Left hindlimb (tissue), 1 donor: Measurements from ENCODE around the gene PAQR5.
"Not testable (repeated sequence)": the region's sequence is repeated elsewhere in the genome, so short reads cannot be mapped to it uniquely, and the experiment has no call there.

Experiments used
- DNase-seq: peaks from one replicate; pipeline ENCODE4 v3.0.0-alpha.2; 2018

The PAQR5 gene

DNA sequence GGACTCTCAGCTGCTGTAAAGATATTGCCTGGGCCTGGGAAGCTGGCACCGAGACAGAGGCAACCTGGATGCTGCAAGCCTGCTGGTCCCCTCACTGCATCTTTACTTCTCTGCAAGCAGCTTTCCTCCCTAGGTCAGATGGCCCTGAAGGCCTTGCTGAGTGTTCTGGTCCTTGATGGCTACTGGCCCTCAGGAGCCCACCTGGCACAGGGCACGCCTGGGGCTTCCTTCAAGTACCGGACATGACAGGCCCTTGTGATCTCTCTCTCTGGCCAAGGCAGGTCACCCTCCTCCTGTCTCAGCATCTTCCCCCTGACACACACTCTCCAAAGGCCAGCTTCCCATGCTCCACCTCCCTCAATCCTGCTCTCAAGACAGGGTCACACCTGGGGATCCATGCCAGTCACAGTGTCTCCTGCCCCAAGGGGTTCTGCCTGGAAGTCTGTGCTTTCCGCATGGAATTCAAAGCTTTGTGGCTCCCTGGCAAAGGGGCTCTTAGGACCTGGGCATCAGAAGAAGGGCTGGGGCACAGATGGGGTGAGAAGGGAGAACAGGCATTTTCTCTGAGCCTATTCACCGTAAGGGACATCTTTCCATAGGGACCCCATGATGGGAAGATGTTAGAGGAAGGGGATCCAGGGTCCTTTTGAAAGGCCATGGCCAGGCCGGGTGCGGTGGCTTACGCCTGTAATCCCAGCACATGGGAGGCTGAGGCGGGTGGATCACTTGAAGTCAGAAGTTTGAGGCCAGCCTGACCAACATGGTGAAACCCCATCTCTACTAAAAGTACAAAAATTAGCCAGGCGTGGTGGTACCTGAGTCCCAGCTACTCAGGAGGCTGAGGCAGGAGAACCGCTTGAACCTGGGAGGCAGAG lies 4.7 kb upstream of the PAQR5 start:
- no peak for DNase-seq

GRCh38 chr15:69296606-69297005 lies 2.1 kb upstream of the PAQR5 start:
- DNase-seq = no peak

DNA sequence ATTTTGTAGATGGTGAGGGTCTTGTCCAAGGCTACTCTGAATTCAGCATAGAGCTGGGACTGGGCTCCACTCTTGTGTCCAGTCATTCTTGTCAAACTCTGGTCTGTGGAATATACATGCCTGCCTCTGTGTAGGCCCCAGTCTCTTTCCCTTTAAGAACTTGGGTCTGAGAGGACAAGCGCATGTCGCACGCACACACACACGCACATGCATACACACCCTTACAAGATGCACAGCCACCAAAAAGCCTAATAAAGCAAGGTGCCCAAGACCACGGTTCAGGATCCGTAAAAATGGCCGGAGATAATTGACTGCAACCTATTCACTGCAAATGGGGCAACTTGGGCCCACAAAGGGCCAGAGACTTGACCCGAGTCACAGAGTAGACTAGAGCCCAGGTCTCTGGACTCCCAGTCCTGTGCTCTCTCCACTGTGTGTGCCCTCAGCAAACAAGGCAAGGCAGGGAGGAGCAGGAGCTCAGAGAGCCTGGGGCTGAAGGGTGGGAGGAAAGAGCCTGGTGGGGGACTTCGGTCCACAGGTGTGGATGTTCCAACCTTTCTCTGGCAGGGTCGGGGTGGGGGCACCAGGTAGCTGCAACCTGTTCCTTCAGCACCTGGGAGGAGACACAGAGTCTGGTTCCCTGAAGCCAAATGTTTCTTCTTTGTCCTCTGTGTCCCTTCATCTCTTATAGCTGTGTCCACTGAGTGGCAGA lies 914 bp upstream of the PAQR5 start:
- DNase-seq = no peak

GRCh38 chr15:69298354-69298696 lies 387 bp upstream of the PAQR5 start:
- DNase-seq = no peak

DNA sequence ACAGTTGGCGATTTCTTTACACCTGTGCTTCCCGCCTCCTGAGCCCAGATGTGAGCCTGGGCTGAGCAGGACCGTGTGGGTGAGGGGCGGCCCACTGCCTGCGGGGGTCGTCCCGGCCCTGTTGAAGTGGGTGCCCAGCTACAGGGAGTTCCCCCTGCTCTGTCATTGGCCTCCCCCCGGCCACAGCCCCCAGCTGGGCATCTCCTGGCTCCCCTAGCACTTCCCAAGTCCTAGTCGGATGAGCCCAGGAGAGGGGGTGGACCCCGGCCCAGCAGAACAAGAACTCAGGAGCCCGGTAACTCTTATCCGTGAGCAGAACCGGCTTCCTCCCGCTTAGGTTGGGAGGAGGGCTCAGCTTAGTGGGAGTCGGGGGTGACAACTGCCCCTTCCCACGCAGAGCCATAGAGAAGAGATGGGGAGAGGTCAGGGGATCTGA lies 757 bp downstream of the PAQR5 start:
- no peak for DNase-seq

GRCh38 chr15:69299943-69300588 lies 1.4 kb downstream of the PAQR5 start:
- DNase-seq = no peak

GRCh38 chr15:69301101-69301500 lies 2.4 kb downstream of the PAQR5 start:
- not testable (repeated sequence) for DNase-seq

- DNase-seq = not testable (repeated sequence)
These were observed 3.4 kb downstream of the PAQR5 start for GRCh38 chr15:69302087-69302486.

DNA sequence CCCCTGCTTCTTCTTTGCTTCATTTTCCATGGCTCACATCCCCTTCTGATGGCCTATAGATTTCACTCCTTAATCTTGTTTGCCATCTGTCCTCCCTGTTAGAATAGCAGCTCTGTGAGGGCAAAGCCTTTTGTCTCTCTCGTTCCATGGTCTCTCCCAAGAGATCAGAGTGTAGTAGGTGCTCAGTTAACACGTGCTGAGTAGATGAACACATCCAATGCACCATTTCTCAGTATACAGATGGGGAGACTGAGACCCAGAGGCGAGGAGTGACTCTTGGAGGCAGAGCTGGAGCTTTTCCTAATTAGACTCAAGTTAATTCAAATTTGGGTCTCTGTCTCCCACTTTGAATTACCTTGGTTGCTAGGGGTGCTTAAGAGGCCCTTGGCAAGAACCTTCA lies 4.2 kb downstream of the PAQR5 start:
- DNase-seq = no peak

GRCh38 chr15:69303337-69304181 lies 4.8 kb downstream of the PAQR5 start:
- DNase-seq = no peak

GRCh38 chr15:69304182-69304545 lies 5.5 kb downstream of the PAQR5 start:
- DNase-seq = no peak

- no peak for DNase-seq
These were observed 6.7 kb downstream of the PAQR5 start for GRCh38 chr15:69305204-69305931.

DNA sequence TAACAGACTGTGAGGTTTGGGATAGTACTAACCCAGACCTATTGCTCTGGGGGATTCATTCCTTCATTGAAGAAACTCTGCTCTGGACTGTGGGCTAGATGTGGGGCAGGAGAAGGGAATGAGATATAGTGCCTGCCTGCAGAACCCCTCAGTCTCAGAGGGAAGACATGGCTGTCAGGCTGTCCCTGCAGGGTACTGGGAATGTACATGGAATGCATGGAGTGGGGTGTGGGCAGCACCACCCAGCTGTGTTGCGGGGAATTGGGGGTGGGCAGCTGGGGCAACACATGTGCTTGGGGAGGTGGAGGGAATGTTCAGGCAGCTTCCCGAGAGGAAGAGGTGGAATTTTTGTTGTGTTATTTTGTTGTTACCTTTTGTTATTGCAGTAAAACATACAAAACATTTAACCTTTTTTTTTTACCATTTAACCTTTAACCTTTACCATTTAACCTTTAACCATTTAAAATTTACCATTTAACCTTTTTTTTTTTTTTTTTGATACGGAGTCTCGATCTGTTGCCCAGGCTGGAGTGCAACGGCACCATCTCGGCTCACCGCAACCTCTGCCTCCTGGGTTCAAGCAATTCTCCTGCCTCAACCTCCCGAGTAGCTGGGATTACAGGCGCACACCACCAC lies 7.3 kb downstream of the PAQR5 start:
- DNase-seq = no peak

DNA sequence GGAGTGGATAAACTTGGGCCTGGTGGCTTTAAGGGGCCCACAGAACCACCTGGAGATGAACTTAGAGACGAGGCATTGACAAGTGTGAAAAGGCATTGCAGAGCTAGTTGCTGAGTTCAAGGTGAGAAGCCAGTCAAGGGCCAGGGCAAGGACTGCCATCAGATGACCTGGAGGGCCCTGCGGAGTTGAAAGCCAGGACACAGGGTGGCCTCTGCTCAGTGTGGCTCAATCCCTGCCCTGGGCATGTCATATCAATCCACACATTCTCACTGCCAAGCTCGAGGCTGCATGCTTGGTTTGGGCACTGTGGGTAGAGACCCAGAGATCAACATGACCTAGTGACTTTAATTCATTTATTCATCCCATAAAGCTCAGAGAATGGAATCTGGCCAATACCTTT lies 9.2 kb downstream of the PAQR5 start:
- no peak for DNase-seq

DNA sequence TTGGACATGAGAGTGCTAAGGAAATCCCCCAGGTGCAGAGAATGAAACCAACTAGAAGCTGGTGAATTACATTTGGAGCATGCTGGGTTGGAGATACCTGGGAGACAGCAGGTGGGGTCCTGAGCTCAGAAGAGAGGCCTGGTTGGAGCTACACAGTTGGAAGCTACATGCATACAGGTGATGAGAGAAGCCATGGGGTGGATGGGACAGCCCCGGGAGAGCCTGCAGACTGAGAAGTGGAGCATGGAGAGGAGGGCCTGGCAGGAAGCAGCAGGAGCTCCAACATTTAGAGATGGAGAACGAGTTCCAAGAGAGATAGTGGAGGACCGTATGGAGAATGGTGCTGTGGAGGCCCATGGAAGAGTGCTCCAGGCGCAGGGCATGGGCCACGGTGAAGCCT lies 10.2 kb downstream of the PAQR5 start:
- DNase-seq = no peak

DNA sequence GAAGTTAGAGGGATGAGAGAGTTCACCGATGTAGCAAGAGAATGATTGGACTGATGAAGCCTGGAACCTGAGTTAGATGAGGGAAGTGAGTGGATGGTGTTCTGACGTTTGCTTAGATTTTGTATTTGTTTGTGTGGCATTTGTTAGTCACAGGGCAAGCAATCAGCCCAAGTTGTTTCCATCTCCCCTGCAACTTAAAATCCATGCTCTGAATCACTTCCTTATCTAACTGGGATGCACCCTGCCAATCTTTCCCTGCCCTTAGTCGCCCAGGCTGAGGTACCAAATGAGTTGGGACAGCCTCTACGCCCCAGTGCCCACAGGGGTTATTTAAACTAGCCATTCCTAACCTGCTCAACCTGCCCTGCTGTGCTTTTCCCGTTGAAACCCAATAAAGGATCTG lies 12.6 kb downstream of the PAQR5 start:
- no peak for DNase-seq

- no peak for DNase-seq
These were observed 14.8 kb downstream of the PAQR5 start for GRCh38 chr15:69313432-69314000.

- no peak for DNase-seq
These were observed 15.4 kb downstream of the PAQR5 start for GRCh38 chr15:69314131-69314530.

DNA sequence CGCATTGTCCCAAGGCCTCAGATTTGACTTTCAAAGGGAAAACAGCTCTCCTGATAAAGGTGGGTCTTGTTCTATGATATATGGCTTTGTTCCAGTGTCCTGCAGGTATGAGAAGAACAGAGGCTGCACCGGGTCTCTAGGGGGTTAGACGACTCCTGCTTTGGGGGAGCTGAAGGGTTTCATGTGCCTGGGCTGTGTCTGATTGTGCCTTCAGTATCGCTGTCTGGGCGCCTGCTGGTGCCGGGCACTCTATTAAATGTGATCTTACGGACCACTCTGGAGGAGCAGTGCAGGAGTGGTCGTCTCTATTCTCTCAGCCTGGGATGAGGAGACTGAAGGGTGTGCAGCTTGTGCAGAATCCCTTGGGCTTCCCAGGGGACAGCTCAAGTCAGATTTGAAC lies 16.0 kb downstream of the PAQR5 start:
- no peak for DNase-seq

- DNase-seq = no peak
These were observed 16.8 kb downstream of the PAQR5 start for GRCh38 chr15:69315402-69316110.

DNA sequence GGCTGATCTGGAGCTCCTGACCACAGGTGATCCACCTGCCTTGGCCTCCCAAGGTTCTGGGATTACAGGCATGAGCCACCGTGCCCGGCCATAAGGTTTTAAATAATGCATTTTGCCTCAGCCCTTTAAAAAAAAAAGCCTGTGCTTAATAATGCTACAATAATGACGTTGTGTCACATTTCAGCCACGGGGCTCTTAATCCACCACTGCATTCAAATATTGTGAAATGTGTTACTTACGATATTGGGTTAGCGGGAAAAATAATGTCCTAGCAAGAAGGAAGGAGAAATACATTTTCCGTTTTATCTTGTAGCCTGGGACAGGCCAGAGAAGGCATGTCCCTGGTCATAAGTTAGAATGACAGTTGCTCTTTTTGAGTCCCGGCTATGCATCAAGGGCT lies 17.6 kb downstream of the PAQR5 start:
- no peak for DNase-seq
